Epithelial cell of esophagus (primary cell): Measurements from ENCODE around the gene AGBL3.
A peak's percentile ranks its signal among the peaks of the same experiment; 100 is the strongest.

Experiments used
- DNase-seq: peaks from one replicate; pipeline ENCODE4 v3.0.0; 2010; ENCODE audit warnings: low read depth
- H3K4me3 ChIP-seq: 2 replicates; pipeline ENCODE4 v1.5.1; 2011; ENCODE audit warnings: mild to moderate bottlenecking, low read length, control low read depth
- TF ChIP-seq, protein P1 (sequence below): IDR thresholded peaks from 2 replicates; pipeline ENCODE4 v1.5.1; 2011; ENCODE audit warnings: low read depth, mild to moderate bottlenecking, low read length, control low read depth, inconsistent platforms; ENCODE audit not compliant: insufficient read depth; ENCODE audit errors: missing control alignments

AGBL3 gene

DNA sequence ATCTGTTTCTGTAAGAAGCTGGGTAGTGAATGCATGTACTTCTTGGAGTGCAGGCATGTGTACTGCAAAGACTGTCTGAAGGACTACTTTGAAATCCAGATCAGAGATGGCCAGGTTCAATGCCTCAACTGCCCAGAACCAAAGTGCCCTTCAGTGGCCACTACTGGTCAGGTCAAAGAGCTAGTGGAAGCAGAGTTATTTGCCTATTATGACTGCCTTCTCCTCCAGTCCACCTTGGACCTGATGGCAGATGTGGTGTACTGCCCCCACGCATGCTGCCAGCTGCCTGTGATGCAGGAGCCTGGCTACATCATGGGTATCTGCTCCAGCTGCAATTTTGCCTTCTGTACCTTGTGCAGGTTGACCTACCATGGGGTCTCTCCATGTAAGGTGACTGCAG, 142.6 kb downstream of the AGBL3 start:
- no peak for DNase-seq
- TF ChIP-seq, protein P1, sequence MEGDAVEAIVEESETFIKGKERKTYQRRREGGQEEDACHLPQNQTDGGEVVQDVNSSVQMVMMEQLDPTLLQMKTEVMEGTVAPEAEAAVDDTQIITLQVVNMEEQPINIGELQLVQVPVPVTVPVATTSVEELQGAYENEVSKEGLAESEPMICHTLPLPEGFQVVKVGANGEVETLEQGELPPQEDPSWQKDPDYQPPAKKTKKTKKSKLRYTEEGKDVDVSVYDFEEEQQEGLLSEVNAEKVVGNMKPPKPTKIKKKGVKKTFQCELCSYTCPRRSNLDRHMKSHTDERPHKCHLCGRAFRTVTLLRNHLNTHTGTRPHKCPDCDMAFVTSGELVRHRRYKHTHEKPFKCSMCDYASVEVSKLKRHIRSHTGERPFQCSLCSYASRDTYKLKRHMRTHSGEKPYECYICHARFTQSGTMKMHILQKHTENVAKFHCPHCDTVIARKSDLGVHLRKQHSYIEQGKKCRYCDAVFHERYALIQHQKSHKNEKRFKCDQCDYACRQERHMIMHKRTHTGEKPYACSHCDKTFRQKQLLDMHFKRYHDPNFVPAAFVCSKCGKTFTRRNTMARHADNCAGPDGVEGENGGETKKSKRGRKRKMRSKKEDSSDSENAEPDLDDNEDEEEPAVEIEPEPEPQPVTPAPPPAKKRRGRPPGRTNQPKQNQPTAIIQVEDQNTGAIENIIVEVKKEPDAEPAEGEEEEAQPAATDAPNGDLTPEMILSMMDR = no peak
- no peak overlapping the region for H3K4me3 ChIP-seq

DNA sequence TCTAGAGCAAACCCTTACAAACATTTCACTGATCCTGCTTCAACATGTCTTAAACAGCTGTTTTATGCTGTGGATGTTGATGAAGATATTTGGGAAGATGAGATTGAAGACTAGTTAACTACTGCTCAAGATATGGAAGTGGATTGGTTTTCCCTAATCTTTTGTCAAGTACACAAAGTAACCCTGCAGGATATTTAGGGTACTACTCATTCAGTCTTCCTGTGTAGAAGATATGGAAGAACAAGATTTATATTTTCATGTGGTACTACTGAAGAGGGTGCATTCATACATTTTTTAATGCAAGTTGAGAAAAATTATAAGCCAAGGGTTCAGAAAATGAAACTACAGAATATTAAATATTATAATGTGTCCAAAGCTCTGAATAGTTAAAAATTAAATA, 143.3 kb downstream of the AGBL3 start:
- TF ChIP-seq, protein P1 = no peak
- H3K4me3 ChIP-seq = no peak overlapping the region
- DNase-seq = no peak

DNA sequence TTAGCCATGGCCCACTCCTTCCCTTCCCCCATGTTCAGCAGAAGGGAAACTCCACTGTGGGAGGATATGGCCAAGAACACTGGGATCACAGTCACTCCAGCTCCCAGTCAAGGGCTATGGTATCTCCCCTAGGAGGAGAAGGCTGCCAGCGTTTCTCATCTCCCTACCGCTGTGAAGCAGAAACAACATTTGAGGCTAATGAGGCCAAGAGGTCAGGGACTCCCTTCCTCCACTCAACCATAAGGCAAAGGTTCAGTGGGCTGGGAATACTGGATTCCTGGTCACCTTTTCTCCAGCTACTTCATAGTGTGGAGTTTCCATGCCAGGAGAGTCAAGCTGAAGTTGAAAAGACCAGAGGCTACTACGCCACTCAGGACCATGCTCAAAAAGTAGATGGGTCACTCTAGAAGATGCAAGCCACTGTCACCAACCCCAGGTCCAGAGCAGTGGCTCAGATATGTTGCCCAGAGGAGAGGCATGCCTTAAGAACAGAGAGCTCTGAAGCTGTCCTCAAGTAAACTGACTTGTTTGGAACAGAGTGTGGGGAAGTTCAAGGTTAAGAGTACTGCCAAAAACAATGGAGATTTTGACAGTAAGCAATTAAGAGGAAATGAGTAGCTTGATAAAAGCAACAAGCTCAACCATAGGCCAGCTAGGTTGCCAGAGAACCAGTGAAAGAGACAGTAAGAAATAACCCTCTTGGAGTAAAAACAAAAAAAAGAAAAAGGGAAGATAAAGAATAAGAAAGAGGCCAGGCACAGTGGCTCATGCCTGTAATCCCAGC, 157.8 kb downstream of the AGBL3 start:
- TF ChIP-seq, protein P1 = no peak
- no peak for DNase-seq
- H3K4me3 ChIP-seq = no peak overlapping the region

DNA sequence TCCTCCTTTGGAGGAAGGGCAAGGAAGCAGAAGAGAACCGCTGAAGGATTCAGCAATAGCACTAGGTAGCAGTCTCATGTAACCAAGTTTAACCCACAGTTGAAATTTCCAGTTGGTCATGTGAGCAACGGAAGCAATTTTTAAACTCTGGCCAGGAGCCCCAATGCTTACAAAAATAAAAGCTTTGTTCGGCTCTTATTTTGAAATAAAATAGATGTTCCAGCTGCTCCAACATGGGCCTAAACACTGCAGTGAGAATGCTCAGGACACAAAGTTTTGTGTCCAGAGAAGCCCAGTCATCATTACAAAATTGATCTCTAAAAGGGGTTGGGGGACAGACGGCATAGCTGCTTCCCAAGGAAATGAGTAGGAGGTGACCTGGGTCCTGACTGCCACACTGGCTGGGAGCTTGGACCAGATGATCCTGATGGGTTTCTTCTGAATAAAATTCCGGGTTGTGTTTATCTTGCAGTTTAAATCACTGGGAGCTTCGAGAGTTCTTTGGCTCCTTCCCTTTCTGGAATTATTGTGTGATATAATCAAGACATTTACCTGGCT, 161.1 kb downstream of the AGBL3 start:
- DNase-seq = no peak
- TF ChIP-seq, protein P1 = no peak
- no peak overlapping the region for H3K4me3 ChIP-seq

DNA sequence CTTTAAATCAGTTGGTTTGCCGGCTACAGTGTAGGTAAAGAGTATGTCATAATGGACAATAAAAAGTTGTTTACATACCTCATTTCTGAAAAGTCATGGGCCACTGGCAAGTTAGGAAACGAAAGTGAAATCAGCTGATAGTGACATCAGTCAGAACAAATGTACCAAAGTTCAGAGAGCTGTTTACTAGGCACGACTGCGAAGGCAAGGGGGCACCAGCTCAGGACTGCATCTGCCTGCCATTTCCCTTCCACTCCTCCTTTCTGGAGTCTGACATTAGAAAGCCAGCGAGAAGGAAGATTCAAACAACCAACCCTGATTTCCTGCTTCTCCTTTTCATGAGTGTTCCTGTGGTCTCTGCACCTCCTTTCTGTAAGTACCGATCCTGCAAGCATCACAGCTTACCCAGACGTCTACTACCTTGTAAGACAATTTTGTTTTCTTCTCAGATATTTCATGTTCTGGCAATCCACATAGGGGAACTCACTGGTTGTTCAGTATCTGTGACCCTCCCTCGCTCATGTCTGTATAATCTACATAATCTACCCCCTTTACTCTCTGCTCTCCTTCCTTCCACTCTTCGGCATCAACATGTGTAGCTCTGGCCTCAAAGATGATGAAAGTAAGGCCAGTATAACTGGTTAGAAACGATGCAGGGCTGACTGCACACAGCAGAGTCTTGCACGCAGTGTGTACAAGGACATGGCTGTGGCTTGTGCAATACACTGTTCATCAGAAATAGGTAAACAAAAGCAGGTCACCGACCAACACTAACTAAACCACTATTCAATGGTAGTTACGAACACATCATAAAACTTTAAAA, 161.8 kb downstream of the AGBL3 start, which contains the start of gene TMEM140:
TSS of gene TMEM140 (plus strand) at position 174 of the 823 bp plus-strand sequence. CDS start 16,370 bp downstream, outside the sequence.
- DNase-seq = peak; percentile 46
- no peak within 1 kb of the TSS for H3K4me3 ChIP-seq
- TF ChIP-seq, protein P1 = no peak

DNA sequence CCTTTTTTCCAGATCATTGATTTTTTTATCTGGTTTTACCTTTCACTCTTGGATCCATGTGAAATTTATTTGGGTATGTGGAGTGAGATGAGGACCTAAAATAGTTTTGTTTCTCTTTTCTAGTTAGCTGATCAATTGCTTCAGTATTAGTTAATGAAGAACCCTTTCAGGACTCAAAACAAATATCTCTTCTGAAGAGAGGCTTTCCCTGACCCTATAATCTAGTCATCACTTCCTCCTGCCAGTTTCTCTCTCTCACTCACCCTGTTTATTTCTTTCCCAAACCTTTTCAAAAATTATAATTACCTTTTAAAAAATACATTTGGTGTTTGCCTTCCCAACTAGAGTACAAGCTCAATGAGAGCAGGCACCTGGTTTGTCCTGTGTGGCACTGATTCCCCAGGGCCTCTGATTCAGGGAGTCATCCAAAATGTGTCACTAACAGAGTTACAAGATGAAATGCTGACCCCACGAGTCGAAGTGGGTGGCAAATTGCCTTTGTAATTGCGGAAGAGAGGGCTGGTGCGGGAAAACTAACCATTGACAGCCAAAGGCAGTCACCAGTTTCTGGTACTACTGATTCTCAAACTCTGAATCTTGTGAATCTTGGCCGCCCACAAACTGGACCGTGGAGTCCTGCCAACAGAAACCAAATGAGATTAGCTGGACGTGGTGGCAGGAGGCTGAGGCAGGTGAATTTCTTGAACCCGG, 163.9 kb downstream of the AGBL3 start:
- H3K4me3 ChIP-seq = no peak overlapping the region
- TF ChIP-seq, protein P1 = no peak
- no peak for DNase-seq
